ENCODE results near the gene DRC3. TPM values are rescaled to one million over a fixed set of nuclear protein-coding genes. Genes with fewer than 3 reads are reported as not detected.

The DRC3 gene
- total RNA-seq, 1 experiment from 2014 or later: 0.68 TPM

- H2BK5ac ChIP-seq (ENCODE audit: insufficient read length, low read length): no peak overlapping the region
- no peak overlapping the region for H4K91ac ChIP-seq (ENCODE audit: insufficient read length, low read depth, low read length)
- H3K4me2 ChIP-seq (ENCODE audit: insufficient read depth, insufficient read length, low read length): no peak overlapping the region
- no peaks in the 10 kb centered on the region for H3K36me3 Mint-ChIP-seq (ENCODE audit: insufficient read depth in 1 of 3, low read depth in 3 of 3)
- H3K56ac ChIP-seq (ENCODE audit: insufficient read length, low read depth, low read length): no peak overlapping the region
- H2BK15ac ChIP-seq (ENCODE audit: low read depth, low read length): no peak overlapping the region
- no peaks in the 10 kb centered on the region for H3K27me3 ChIP-seq (ENCODE audit: insufficient read depth, low read length)
- H2BK12ac ChIP-seq (ENCODE audit: insufficient read length, low read depth, low read length): no peak overlapping the region
- no peak overlapping the region for H4K5ac ChIP-seq (ENCODE audit: insufficient read length, low read depth, low read length)
- H3K4ac ChIP-seq (ENCODE audit: low read depth, low read length): no peak overlapping the region
- H3K27ac Mint-ChIP-seq: no peak overlapping the region
- no peak overlapping the region for H3K14ac ChIP-seq (ENCODE audit: insufficient read depth, low read length)
- H4K8ac ChIP-seq (replicated peaks; ENCODE audit: insufficient read length, low read depth, low read length): no peak overlapping the region
- no peak overlapping the region for H2BK120ac ChIP-seq (ENCODE audit: low read depth, low read length, poor library complexity, severe bottlenecking)
- peaks cover 2 to 10% of the 10 kb centered on the region in 2 experiments for H3K4me1 Mint-ChIP-seq
- no peaks in the 10 kb centered on the region for H3K79me1 ChIP-seq (ENCODE audit: insufficient read depth, low read depth, low read length, poor library complexity, severe bottlenecking)
- H2BK20ac ChIP-seq (ENCODE audit: low read depth, low read length, poor library complexity, severe bottlenecking): no peak overlapping the region
- no peaks in the 10 kb centered on the region for H3K9me3 ChIP-seq (ENCODE audit: control insufficient read depth, low read depth, low read length)
- DNase-seq: no peak
- no peak overlapping the region for H3K23ac ChIP-seq (ENCODE audit: insufficient read length, low read depth, low read length)
- no peaks in the 10 kb centered on the region for H3K27me3 Mint-ChIP-seq (ENCODE audit: low read depth)
- H3K4me1 ChIP-seq (ENCODE audit: insufficient read depth, low read length): no peaks in the 10 kb centered on the region
- no peaks in the 10 kb centered on the region for H3K79me2 ChIP-seq (ENCODE audit: insufficient read depth, low read length)
- no peak for TF ChIP-seq CTCF (conservative IDR thresholded peaks at IDR 0.05)
- no peak overlapping the region for H3K27ac ChIP-seq (ENCODE audit: insufficient read length, low read depth, low read length)
- H3T11ph ChIP-seq (ENCODE audit: low read length): no peak overlapping the region
- H3K9ac ChIP-seq (ENCODE audit: extremely low read depth, insufficient read length, low read length): no peak overlapping the region
- H3K18ac ChIP-seq (ENCODE audit: insufficient read length, low read depth, low read length): no peak overlapping the region
- H2AK5ac ChIP-seq (ENCODE audit: insufficient read length, low read length): no peak overlapping the region
- no peak overlapping the region for H3K4me3 Mint-ChIP-seq
- no peaks in the 10 kb centered on the region for H3K23me2 ChIP-seq (ENCODE audit: insufficient read length, low read depth, low read length, poor library complexity, severe bottlenecking)
- H3K9me3 Mint-ChIP-seq: no peaks in the 10 kb centered on the region
- no peak overlapping the region for H2AFZ ChIP-seq (ENCODE audit: low read length)
- no CpG with 5 or more reads among the region's 3 CpGs for WGBS (ENCODE audit: extremely low coverage, insufficient read length, low lambda C conversion rate)
- H4K20me1 ChIP-seq (ENCODE audit: control insufficient read depth, insufficient read depth, insufficient read length): no peaks in the 10 kb centered on the region
These were observed 6.3 kb upstream of the DRC3 start for GRCh38 chr17:17966399-17966798.
